Activated CD4-positive, alpha-beta T cell treated with anti-CD3 and anti-CD28 coated beads for 48 hours (primary cell): ENCODE data around the gene FAM107B.

Experiments used
- DNase-seq: peaks from one replicate; pipeline ENCODE4 v3.0.0-alpha.2; 2020

FAM107B gene

GRCh38 chr10:14550471-14550981, 224.2 kb downstream of the FAM107B start:
- DNase-seq = no peak

DNA sequence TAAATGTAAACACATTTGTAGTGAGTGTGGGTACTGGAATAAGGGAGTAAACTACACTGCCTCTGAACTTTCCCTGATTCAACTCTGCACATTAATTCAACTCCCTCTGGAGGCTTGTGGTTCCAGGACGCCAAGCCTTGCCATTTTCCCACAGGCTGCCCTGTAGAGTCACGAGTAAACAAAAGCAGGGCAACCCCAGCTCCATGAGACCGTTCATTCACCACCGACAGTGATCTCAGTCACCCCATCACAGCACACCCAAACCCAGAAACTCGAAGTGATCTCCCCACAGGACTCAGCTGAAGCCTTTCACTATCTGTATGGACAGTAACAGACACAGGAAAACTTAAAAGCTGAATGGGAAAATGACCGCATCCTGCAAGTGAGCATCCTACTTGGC, 225.2 kb downstream of the FAM107B start:
- no peak for DNase-seq

DNA sequence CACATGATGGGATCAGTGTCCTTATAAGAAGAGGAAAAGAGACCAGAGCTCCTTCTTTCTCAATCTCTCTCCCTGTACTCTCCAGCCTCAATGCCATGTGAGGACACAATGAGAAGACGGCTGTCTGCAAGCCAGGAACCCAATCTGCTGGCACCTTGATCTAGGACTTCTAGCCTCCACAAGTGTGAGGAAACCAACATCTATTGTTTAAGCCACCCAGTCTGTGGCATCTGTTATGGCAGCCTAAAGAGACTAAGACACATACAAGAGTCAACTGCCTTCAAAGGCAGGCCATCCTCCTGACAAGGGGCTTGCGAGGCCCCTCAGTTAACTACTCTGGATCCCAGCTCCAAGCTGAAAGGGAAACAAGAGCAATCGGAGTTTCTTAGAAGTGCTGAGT, 225.7 kb downstream of the FAM107B start:
- DNase-seq = no peak

DNA sequence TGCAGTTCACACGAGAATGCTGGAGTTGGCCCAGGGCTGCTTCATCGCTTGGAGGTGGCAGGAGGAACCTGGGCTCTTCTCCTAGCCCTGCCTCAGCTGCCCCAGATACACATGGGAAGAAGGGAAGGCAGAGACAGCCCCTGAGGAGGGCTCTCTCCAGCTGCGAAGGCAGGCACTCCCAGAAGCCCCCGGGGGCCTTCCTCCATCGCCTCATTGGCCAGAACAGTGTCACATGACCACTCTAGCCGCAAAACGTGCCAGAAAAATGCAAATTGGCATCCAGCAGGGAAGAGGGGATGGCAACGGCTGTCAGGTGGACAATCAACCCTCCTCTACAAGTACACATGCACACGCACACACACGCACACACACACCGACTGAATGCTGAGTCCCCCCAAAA, 226.2 kb downstream of the FAM107B start:
- no peak for DNase-seq

- DNase-seq = no peak
These were observed 226.9 kb downstream of the FAM107B start for GRCh38 chr10:14547816-14548215.

GRCh38 chr10:14545827-14546226, 228.9 kb downstream of the FAM107B start:
- DNase-seq = no peak

GRCh38 chr10:14543904-14544210, 230.8 kb downstream of the FAM107B start:
- no peak for DNase-seq

- peak; percentile 41 for DNase-seq
These were observed 231.4 kb downstream of the FAM107B start for GRCh38 chr10:14543046-14543903.

- DNase-seq = no peak
These were observed 233.3 kb downstream of the FAM107B start for GRCh38 chr10:14541379-14541778.

DNA sequence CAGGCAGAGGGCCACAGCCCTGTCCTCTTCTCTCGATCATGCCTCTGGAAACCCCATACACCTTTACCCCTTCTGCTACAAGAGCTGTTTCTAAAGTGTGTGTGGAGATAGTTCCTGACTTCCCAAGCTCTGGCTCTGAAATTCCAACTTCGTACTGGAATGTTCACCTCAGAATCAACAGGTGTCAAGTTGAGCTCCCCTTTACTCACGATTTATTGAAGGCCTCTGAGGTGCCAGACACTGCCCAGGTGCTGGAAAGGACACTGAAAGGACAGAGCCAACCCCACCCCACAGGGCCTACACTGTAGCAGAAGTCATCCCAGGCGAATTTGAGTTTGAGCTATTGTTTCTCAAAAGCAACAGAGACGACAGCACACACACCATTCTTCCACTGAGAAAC, 234.1 kb downstream of the FAM107B start:
- DNase-seq = no peak

DNA sequence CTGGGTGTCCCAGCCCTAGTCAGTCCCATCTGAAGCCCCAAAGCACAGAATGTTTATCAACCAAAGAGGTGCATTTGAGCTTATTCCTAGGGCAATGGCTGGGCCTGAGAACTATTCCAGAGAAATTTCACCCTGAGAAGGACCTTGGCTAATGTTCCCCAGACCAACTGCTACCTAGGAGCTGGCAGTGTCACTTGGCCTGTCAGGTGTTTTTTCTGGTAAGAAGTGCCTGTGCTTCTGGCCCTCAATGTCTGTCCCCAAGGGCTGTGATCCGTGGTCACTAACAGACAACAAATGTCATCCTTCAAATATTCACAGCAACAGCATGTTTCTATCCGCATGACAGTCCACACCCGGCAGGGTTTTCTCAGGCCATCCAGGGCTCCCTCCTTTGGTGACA, 234.6 kb downstream of the FAM107B start:
- no peak for DNase-seq

- DNase-seq = no peak
These were observed 235.5 kb downstream of the FAM107B start for GRCh38 chr10:14539176-14539575.

DNA sequence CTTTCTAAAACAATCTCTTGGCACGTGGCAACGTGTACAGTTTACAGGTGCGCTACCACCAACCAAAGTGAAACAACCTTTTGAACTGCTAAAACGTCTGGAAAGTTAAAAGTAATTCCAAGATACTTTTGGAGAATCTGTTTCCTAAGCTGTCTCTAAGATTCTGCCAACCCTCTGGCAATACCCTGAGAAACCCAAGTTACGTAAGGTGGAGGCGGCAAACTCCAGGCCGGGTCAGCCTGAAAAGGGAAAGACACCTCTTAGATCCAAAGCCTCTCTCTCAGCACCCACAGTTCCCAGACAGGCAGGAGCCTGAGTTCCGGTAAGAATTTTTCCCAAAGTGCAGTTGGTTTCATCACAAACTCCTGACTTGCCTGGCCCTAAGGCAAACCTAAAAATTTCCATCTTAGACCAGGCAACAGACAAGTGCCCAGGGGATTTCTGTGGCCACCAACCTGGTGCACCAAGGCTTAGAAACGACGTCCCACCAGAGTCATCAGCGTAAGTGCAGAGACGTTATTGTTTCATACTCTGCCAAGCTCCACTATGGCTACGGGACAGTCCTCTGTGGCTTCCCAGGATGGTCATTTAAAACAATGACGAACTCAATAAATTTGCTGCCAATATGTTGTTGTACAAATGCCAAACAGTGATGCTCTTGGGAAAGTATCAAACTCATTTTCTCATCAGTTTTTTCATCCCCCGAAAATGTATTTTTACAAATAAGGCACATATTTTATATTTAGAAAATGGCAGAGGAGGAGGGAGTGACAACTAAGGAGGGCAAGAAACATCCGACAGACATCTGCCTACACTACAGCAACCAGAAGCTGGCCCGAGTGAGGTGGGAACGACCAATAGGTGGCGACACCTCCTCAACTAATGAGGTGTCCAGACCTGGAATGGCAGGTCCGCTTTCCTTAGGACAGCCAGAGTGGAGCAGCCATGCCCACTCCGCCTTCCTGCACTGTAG, 238.2 kb downstream of the FAM107B start:
- peak; percentile 69 for DNase-seq

DNA sequence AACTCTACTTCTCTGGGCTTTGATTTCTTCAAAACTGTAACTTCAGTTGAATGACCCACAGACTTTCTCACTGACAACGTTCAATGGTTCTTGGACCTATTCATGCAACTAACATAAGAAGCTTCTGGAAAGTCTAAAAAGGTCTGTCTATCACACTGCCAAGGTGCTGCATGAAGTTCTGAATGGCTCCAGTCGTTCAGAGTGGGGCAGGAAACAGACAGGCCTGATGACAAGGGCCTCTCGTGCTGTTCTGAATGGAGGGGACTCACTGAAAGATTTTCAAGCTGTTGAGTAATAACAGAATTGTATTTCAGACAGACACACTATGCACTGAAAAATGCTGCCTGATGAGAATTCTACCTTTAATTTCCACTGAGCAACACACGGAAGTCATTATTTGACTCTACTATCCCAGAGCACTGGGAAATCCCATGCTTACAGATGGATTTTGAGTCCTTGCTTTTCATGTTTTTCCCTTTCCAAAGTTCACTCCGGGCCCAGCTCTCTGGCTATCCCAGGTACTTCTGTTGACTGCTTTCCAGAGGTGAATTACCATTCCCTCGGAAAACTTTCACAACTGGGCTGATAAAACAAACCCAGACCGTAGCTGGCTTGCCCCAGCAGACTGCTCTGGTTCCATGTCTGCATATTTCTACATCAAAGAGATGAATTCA, 239.1 kb downstream of the FAM107B start:
- no peak for DNase-seq

DNA sequence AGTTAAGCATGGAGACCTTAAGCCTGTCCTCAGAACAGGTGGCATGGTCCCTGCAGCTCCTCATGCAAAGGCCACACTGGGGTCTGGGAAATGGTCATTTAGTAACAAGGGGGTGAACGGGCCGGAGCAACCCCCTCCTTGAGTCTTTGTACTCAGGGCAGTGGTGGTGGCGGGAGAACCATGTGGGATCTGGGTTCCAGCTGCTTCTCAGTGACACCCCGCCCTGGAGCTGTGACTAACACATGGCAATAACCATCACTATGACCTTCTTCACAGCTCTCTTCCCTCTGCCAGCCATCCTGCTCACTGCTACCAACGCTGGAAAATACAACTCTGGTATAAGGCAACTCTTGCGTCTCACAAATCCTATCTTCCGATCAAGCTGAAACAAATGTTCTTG, 240.5 kb downstream of the FAM107B start:
- no peak for DNase-seq

GRCh38 chr10:14533295-14533694, 241.4 kb downstream of the FAM107B start:
- DNase-seq = no peak

- DNase-seq = no peak
These were observed 242.0 kb downstream of the FAM107B start for GRCh38 chr10:14532473-14533251.

GRCh38 chr10:14531974-14532373, 242.7 kb downstream of the FAM107B start:
- no peak for DNase-seq

GRCh38 chr10:14530465-14530864, 244.2 kb downstream of the FAM107B start:
- DNase-seq = no peak

GRCh38 chr10:14529351-14529750, 245.3 kb downstream of the FAM107B start:
- DNase-seq = no peak

GRCh38 chr10:14528450-14528849, 246.2 kb downstream of the FAM107B start:
- DNase-seq = no peak

DNA sequence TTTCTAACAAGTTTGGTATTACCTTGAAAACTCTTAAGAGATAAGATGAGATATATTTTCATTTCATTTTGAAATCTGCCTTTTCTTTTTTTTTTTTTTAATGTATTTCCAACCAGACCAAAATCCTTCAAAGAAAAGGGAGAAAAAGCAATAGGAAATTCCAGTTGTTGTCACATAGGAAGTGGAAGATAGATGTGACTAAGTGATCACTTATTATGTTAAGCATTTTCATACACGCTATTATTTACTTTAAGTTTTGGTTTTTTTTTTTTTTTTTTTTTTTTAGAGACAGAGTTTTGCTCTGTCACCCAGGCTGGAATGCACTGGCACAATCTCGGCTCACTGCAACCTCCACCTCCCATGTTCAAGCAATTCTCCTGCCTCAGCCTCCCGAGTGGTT, 246.8 kb downstream of the FAM107B start:
- DNase-seq = no peak
